ENCODE measurements around the gene USP10.

DNA sequence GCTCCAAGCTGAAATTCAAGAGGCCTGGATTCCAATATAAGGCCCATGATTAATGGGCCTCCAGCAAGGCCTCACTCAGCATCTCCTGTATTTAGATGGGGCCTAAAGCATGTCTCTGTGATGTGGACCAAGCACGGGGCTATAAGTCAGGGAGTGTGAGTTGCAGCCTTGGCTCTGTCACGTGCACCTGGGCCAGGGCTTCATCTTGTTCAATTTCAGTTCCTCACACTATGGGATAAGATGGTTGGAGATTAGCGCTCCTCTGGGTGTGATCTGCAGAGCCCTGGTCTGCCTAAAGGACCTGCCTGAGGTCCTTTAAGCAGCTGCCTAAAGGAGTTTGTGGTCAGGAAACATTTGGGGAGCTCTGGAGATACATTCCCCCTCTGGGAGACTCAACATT is 26.2 kb upstream of the USP10 start:
- TF ChIP-seq, protein P1, sequence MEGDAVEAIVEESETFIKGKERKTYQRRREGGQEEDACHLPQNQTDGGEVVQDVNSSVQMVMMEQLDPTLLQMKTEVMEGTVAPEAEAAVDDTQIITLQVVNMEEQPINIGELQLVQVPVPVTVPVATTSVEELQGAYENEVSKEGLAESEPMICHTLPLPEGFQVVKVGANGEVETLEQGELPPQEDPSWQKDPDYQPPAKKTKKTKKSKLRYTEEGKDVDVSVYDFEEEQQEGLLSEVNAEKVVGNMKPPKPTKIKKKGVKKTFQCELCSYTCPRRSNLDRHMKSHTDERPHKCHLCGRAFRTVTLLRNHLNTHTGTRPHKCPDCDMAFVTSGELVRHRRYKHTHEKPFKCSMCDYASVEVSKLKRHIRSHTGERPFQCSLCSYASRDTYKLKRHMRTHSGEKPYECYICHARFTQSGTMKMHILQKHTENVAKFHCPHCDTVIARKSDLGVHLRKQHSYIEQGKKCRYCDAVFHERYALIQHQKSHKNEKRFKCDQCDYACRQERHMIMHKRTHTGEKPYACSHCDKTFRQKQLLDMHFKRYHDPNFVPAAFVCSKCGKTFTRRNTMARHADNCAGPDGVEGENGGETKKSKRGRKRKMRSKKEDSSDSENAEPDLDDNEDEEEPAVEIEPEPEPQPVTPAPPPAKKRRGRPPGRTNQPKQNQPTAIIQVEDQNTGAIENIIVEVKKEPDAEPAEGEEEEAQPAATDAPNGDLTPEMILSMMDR (IDR thresholded peaks at IDR 0.05; ENCODE audit: insufficient read depth, low read depth, low read length) = no peak
- no peak for TF ChIP-seq EZH2 (IDR thresholded peaks at IDR 0.05; ENCODE audit: insufficient read depth, low read length)
